NCI-H2171 (cell line): ENCODE measurements around the gene MAOB.
"Not testable (repeated sequence)": the region's sequence is repeated elsewhere in the genome, so short reads cannot be mapped to it uniquely, and the experiment has no call there.

Source experiments
- DNase-seq: peaks from one replicate; lab custom pipeline; 2025; lab: John Stamatoyannopoulos, UW

MAOB gene

DNA sequence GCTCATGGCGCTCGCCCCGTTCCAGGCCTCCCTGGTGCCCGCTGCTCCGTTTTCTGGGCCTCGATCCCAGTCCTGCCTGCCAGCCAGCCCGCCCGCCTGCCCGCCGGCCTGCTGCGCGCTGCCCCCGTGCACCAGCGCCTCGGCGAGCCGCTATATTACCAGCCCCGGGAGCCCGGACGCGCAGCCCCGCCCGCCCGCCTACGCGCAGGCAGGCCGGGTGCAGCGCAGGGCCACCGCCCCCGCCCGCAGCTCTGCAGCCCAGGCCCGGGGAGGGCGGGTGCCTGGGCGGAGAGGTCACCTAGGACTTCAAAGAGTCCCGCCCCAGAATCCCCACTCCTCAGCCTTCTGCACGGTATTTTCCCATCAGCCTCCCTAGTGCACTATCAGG is at the start of gene MAOB:
Gene MAOB, minus strand, starts transcription at position 157 of the 388 bp plus-strand sequence. Its CDS starts 151 bp downstream, at position 6.
- DNase-seq, result no peak

GRCh38 chrX:43922032-43922431 is 39.8 kb upstream of the MAOB start:
- DNase-seq, result not testable (repeated sequence)

DNA sequence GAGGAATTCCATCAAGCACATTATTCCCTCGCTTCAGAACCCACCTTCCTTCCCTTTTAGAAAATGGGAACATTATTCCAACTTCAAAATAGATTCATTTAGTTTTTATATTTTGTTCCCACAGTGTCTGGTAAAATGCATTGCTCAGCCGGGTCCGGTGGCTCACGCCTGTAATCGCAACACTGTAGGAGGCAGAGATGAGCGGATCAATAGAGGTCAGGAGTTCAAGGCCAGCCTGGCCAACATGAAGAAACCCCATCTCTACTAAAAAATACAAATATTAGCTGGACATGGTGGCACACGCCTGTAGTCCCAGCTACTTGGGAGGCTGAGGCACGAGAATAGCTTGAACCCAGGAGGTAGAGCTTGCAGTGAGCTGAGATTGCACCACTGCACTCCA is 28.5 kb upstream of the MAOB start:
- not testable (repeated sequence) for DNase-seq

DNA sequence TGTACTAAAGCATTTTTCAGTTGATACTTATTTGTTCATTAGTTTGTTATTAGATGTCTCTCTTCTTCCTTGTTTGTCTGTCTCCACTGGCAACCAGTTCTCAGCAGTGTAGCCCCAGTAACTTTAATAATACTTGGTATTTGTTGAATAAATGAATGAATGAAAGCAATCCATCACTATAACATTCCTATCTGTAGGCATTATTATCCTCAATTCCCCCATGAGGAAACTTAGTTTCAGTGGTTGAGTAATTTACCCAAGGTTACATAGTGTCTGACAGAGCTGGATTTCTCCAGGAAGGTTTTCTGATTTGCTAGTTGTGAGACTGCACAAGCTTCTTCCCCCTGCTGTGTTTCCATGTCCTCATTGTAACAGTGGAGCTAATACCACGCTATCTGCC is 27.8 kb upstream of the MAOB start:
- DNase-seq, result no peak

DNA sequence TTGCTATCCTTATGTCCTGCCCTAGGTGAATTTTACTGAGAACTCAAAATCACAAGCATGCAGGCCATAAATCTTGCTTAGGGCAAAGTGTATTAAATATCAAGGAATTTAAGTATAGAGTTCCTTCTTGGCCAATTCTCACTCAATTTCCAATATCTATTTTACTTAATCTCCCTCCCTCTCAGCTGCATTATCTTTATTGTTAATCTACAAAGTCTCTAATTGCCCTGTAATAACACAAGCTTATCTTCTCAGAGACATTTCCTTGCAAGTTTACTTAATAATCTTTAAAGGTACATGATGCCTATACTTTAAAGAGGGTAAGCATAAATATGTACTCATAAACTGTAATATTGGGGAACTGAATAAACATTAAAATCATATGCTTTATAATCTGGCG is 26.9 kb upstream of the MAOB start:
- DNase-seq, result no peak

DNA sequence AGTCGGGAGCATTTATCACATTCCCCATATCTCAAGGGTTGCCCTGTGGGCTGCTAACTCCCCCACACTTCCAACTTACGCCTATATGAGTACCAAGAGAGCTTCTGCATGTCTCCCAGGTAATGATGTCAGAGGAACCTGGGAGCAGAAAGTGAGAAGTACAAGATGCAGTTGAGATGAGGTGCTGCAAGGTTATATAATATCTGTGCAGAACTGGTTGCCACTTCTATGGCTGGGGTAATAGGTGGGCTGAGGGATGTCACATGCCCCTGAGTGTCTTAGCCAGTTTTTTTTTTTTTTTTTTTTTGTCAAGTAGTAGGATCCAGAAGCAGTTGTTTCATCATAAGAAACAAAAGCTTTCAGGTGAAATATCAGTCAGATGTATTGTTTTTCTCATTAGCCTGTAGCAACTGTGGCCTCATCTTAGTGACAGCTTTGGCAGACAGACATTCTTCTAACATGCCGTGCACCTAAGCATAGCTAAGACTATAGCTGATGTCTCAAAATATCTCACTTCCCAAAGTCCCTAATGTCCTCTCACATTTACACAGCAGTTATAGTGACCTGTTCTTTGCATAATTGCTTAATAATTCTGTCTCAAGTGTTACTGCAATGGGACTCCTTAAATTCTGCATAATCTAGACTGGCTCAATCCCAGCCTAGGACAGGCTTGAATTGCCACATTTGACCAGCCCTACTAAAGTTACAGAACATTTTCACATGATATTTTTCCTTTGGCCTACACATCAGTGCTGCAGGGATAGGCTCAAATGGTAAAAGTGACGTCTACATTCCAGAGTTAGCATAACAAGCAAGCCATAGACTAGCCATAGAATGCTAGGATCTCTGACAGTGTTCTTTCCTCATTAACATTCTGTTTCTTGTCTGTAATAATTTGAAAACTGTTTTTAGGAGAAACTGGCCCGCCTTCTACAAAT is 17.9 kb upstream of the MAOB start:
- no peak for DNase-seq

DNA sequence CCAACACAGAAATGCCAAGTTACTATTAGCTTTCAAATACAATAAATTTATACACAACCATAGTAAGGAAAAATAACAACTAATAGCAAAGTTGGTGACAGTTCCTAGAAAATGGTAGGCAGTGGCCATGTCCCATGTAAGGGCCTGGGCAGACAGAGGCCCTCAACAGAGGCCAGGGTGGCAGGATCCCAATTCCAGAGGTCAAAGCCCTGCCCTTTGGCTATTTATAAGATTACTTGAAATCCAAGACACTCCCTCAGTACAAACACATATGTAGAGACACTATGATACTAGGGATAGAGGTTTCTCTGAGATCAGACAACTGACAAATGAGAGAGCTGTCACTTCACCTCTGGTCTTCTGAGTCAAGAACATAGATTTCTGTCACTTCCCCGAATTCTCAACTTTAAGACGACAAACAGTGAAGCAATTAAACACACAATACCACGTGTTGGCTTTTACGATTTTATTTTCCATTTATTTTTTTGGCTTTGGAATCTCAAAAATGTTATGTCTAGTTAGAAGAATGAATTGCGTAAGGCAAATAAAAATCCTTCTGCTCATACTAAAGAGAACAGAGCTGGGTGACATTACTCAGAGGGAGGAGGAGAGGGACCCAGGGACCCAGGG is 16.3 kb upstream of the MAOB start:
- no peak for DNase-seq

DNA sequence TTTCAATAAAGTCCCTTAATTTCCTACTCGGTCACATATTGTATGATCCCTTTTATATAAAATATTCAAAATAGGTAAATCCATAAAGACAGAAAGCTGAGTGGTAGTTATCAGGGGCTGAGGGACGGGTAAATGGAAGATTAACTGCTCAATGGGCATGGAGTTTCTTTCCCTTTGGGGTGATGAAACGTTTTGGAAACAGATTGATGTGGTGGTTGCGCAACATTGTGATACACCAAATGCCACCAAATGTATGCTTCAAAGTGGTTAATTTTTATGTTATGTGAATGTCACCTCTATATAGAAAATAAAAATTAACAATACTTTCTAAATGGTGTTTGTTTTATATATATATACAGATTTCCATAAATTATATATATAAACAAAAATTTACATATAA is 15.0 kb upstream of the MAOB start:
- no peak for DNase-seq

GRCh38 chrX:43892336-43892870 is 10.2 kb upstream of the MAOB start:
- DNase-seq, result no peak

DNA sequence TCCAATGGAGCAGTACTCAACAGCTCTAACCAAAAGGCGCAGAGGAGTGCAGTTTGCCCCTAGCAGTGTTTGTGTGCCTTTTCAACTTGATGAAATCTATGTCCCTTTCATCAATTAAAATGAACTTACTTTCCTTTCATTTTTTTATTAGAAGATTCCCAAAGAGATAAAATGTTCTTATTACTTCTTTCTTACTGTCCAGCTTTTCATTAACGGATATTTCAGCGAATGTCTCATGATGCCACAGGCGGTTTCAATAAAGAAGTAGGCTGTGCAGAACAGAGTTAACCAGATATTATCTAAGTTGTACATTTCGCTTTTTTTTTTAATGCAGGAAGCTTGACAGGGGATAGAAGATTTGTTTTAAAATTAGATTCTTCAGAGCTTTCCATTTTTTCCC is 3.4 kb upstream of the MAOB start:
- DNase-seq, result no peak

GRCh38 chrX:43881410-43882293 is 598 bp downstream of the MAOB start:
- no peak for DNase-seq

GRCh38 chrX:43880425-43880824 is 1.8 kb downstream of the MAOB start:
- no peak for DNase-seq

DNA sequence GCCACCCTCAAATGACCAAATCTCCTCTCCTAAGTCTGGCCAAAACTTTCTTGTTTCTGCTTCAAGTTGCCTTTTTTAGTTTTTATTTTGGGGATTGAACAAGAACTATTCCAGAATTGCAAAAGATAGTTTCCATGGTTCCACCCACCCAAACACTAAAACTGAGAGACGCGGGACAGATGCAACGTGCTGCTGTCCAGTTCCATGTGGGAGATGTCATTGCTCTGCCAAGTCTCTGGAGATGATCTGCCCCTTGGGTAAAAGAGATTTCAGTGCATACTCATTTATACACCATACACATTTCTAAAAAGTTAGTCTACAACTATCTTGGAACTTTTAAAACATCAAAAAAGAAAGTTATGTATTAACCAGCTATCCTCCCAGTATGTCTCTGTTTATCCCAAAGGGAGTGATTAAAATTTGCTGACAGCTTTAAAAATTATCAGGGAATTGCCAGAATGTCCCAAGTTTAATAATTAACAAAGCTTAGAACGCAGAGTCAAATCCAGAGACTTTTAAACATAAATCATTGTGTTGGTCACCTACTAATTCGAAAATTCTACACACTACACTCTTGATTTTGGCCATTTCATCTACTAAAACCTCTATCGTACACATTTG is 3.2 kb downstream of the MAOB start:
- no peak for DNase-seq

GRCh38 chrX:43876680-43877079 is 5.6 kb downstream of the MAOB start:
- DNase-seq, result no peak

GRCh38 chrX:43870758-43871419 is 11.4 kb downstream of the MAOB start:
- DNase-seq, result no peak

DNA sequence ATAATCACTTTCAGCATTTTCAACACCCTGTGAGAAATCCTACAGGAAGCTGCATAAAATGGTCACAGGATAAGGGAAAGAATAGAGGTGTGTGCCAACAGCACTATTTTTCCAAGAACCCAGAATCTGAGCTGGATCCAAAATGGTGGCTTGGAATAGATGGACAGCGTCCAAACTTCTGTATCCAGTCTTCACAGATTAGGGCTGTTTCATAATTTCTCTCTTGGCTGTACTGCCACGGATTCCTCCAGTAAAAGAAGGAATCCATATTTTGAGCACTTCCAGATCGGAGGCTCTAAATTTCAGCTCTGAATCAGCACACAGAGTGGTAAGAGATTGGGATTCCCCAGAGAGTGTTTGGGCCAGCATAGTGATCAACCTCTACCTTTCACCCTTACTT is 12.2 kb downstream of the MAOB start:
- no peak for DNase-seq

GRCh38 chrX:43868791-43869190 is 13.5 kb downstream of the MAOB start:
- DNase-seq, result no peak

GRCh38 chrX:43866423-43866822 is 15.8 kb downstream of the MAOB start:
- DNase-seq, result no peak

DNA sequence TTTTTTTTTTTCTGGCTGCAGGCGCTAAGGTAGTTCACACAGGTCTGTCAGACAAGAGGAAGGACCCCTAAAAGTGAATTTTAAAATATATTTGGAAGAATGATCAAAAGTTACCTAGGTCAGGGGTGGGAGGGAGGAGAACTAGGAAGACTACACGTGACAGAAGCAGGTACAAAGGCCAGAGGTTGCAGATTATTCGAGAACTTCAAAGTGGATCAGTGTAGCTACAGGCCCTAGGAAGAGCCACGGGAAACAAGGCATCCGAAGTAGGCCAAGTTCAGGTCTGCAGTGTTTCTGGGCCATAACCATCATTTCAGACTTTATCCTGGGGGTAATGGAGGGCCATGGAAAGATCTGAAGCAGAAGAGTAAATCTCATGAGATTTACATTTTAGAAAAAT is 16.5 kb downstream of the MAOB start:
- no peak for DNase-seq

DNA sequence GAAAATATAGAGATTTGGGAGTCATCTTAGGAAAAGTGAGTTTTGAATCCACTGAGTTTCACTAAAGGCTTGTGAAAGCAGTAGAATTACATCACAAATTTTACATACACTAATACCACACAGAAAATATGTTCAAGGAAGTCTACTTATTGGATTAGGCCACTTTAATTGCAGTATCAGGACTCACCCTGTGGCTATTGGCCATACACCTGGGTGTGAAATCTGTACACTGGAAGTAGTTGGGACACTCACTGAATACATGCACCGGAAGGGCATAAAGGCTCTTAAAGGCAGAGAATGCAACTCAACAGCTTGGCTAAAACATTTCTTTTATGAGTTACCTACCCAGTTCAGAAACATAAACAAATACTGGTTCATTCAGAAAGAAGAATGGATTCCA is 19.8 kb downstream of the MAOB start:
- DNase-seq, result no peak

- DNase-seq, result no peak
These were observed 20.5 kb downstream of the MAOB start for GRCh38 chrX:43861750-43862149.
